Mesenchymal stem cell (in vitro differentiated cells and primary cell): ENCODE measurements around the gene RNF223.

Experiments used
- DNase-seq: peaks from one replicate; pipeline ENCODE4 v3.0.0-alpha.2; 2013
- H2AFZ ChIP-seq: one replicate; pipeline ENCODE4 v1.6.1; 2013; ENCODE audit warnings: low read depth, mild to moderate bottlenecking, control low read depth, inconsistent platforms, low read length, moderate library complexity
- H2AK5ac ChIP-seq: 2 replicates; pipeline ENCODE4 v1.6.1; 2013; ENCODE audit warnings: low read length, moderate library complexity, mild to moderate bottlenecking, inconsistent platforms; ENCODE audit not compliant: severe bottlenecking
- H2BK120ac ChIP-seq: one replicate; pipeline ENCODE4 v1.6.1; 2013; ENCODE audit warnings: low read depth, mild to moderate bottlenecking, inconsistent platforms, low read length, moderate library complexity
- H2BK12ac ChIP-seq, 2 experiments: one replicate each; pipeline ENCODE4 v1.6.1; 2013; ENCODE audit warnings: inconsistent platforms in 2 of 2, low read length in 2 of 2, mild to moderate bottlenecking in 2 of 2, moderate library complexity in 2 of 2, control low read depth in 1 of 2
- H2BK15ac ChIP-seq: one replicate; pipeline ENCODE4 v1.6.1; 2013; ENCODE audit warnings: mild to moderate bottlenecking, low read depth, inconsistent platforms; ENCODE audit not compliant: poor library complexity, severe bottlenecking
- H2BK5ac ChIP-seq: 2 replicates; pipeline ENCODE4 v1.6.1; 2013; ENCODE audit warnings: low read depth, mild to moderate bottlenecking, low read length, control low read depth, inconsistent platforms; ENCODE audit not compliant: poor library complexity, severe bottlenecking
- H3K14ac ChIP-seq, 2 experiments: one replicate each; pipeline ENCODE4 v1.6.1; 2013; ENCODE audit warnings: inconsistent platforms in 2 of 2, low read length in 2 of 2, control low read depth in 1 of 2, mild to moderate bottlenecking in 1 of 2, moderate library complexity in 1 of 2
- H3K18ac ChIP-seq, 2 experiments: one replicate each; pipeline ENCODE4 v1.6.1; 2013; ENCODE audit warnings: inconsistent platforms in 2 of 2, low read length in 2 of 2, control low read depth in 1 of 2, low read depth in 1 of 2, mild to moderate bottlenecking in 1 of 2
- H3K23ac ChIP-seq, 2 experiments: one replicate each; pipeline ENCODE4 v1.6.1; 2013; ENCODE audit warnings: inconsistent platforms in 2 of 2, low read length in 2 of 2, mild to moderate bottlenecking in 2 of 2, moderate library complexity in 2 of 2, control low read depth in 1 of 2
- H3K27ac ChIP-seq: 2 replicates; pipeline ENCODE4 v1.5.1; 2013; ENCODE audit warnings: mild to moderate bottlenecking, moderate library complexity, low read length, control low read depth, inconsistent platforms; ENCODE audit not compliant: poor library complexity, severe bottlenecking
- H3K27me3 ChIP-seq, 2 experiments: 2 replicates each; pipeline versions ENCODE4 v1.6.1 to v1.7.0; 2013; ENCODE audit warnings: low read length in 2 of 2, mild to moderate bottlenecking in 2 of 2, moderate library complexity in 2 of 2, control low read depth in 1 of 2, inconsistent platforms in 1 of 2; ENCODE audit not compliant: control insufficient read depth in 1 of 2, insufficient read depth in 1 of 2
- H3K36me3 ChIP-seq, 2 experiments: 2 replicates each; pipeline versions ENCODE4 v1.6.1 to v1.7.0; 2013; ENCODE audit warnings: low read length in 2 of 2, control low read depth in 1 of 2, inconsistent platforms in 1 of 2, low read depth in 1 of 2, mild to moderate bottlenecking in 1 of 2; ENCODE audit not compliant: insufficient read depth in 2 of 2, control insufficient read depth in 1 of 2
- H3K4ac ChIP-seq, 2 experiments: one replicate each; pipeline ENCODE4 v1.6.1; 2013; ENCODE audit warnings: inconsistent platforms in 2 of 2, low read length in 2 of 2, mild to moderate bottlenecking in 2 of 2, moderate library complexity in 2 of 2, control low read depth in 1 of 2, low read depth in 1 of 2
- H3K4me1 ChIP-seq: 2 replicates; pipeline ENCODE4 v1.6.1; 2013; ENCODE audit warnings: low read depth, low read length, control low read depth; ENCODE audit not compliant: control insufficient read depth, insufficient read depth
- H3K4me2 ChIP-seq: 2 replicates; pipeline ENCODE4 v1.6.1; 2013; ENCODE audit warnings: low read length, mild to moderate bottlenecking, inconsistent platforms; ENCODE audit not compliant: poor library complexity, severe bottlenecking
- H3K4me3 ChIP-seq, 2 experiments: 2 replicates each; pipeline versions ENCODE4 v1.5.1 to v1.7.0; 2013; ENCODE audit warnings: low read length in 2 of 2, mild to moderate bottlenecking in 2 of 2, control low read depth in 1 of 2, low read depth in 1 of 2; ENCODE audit not compliant: insufficient read depth in 1 of 2
- H3K79me1 ChIP-seq: replicated peaks from 2 replicates; pipeline ENCODE4 v1.6.1; 2013; ENCODE audit warnings: mild to moderate bottlenecking, control low read depth, low read length, inconsistent platforms; ENCODE audit not compliant: poor library complexity, severe bottlenecking
- H3K9ac ChIP-seq: 2 replicates; pipeline ENCODE4 v1.7.0; 2013; ENCODE audit warnings: mild to moderate bottlenecking, low read length, moderate library complexity
- H3K9me3 ChIP-seq: 2 replicates; pipeline ENCODE4 v1.7.0; 2013; ENCODE audit warnings: mild to moderate bottlenecking, low read length; ENCODE audit not compliant: control insufficient read depth
- H4K8ac ChIP-seq: one replicate; pipeline ENCODE4 v1.6.1; 2013; ENCODE audit warnings: inconsistent platforms, mild to moderate bottlenecking, low read length, moderate library complexity
- H4K91ac ChIP-seq: one replicate; pipeline ENCODE4 v1.6.1; 2013; ENCODE audit warnings: mild to moderate bottlenecking, low read length, inconsistent platforms
- WGBS: methylation state at CpG from one replicate; pipeline ENCODE4 v1.1.7; 2013; ENCODE audit warnings: mixed read lengths; 5-methylcytosine and 5-hydroxymethylcytosine counted together

RNF223 gene

DNA sequence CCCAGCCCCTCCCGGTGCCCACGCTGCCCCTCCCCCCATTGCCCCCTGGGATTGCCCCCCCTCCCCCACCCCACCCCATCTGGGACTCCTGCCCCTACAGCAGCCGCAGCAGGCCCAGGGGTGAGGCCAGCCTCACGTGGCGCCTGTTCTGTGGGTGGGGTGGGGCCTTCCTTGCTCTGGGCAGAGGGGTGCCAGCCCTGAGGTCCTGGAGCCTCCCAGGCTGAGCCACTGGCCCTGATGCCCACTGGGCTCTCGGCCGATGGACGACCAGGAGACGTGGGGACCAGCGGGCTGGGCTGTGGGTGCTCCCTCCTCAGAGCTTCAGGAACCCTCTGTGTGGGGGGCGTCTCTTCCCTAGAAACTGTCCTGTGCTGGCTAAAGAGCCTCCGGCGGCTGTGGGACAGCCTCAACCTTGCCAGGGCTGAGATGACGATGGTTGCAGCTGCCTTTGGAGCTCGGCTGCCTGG, 47.5 kb upstream of the RNF223 start:
- no peak overlapping the region for H4K91ac ChIP-seq
- H3K9ac ChIP-seq, result no peak overlapping the region
- H2BK120ac ChIP-seq, result peak overlapping the region; percentile 54
- no peak overlapping the region for H3K14ac ChIP-seq
- H3K4me3 ChIP-seq, result no peak overlapping the region
- peaks cover 15 to 44% of the 10 kb centered on the region in 2 experiments for H3K27me3 ChIP-seq
- no peaks in the 10 kb centered on the region for H3K9me3 ChIP-seq
- WGBS, result 81% methylated on average over 13 of the region's 15 CpGs
- peaks cover 23% of the 10 kb centered on the region for H3K4me1 ChIP-seq
- H3K18ac ChIP-seq, result peak overlapping the region in 1 of 2 experiments; percentile 18
- no peak overlapping the region for H2BK5ac ChIP-seq
- H2BK15ac ChIP-seq, result no peak overlapping the region
- no peaks in the 10 kb centered on the region for H3K79me1 ChIP-seq
- DNase-seq, result no peak
- H2BK12ac ChIP-seq, result no peak overlapping the region
- H3K27ac ChIP-seq, result no peak overlapping the region
- no peak overlapping the region for H4K8ac ChIP-seq
- H3K36me3 ChIP-seq, result peaks cover 0 to 4% of the 10 kb centered on the region in 2 experiments
- no peak overlapping the region for H2AFZ ChIP-seq
- H3K23ac ChIP-seq, result no peak overlapping the region
- no peak overlapping the region for H3K4ac ChIP-seq
- H3K4me2 ChIP-seq, result peak overlapping the region; percentile 47
- H2AK5ac ChIP-seq, result peak overlapping the region; percentile 2

DNA sequence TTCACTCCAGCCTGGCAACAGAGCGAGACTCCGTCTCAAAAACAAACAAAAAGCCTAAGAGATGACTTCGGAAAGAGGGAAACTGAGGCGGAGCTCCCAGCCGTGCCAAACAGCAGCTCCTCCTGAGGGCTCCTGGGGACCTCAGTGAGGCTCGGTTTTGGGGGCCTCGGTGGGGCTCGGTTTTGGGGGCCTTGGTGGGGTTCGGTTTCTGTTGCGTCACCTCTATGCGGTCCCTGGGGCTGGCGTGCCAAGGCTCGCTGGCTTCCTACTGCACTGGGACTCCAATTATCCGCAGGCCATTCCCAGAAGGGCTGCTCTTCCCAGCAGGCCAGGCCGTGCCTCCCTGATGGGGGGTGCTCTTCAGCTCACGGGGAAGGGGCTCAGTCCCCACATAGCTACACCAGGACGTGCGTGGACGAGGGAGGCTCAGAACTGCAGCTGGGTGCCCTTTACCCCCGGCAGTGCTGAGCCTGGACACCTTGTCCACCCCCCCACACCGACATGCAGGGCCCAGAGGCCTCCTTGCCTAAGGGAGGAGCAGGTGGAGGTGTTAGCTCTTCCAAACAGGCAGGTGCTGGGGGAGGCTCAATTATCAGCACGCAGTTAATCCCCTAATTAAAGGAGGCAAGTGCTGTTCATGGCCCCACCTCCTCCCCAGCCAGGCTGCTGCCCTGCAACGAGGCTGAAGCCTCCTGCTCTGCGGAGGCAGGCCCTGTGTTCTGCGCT, 46.9 kb upstream of the RNF223 start:
- Histone ChIP-seq H3K4me3 (no peak overlapping the region), H3K14ac (no peak overlapping the region), H3K4me2 (no peak overlapping the region), H2BK15ac (no peak overlapping the region), H2AK5ac (peak overlapping the region; percentile 36), H2BK12ac (no peak overlapping the region), H3K36me3 (peaks cover 0 to 4% of the 10 kb centered on the region in 2 experiments), H3K27ac (no peak overlapping the region), H3K27me3 (peaks cover 15 to 44% of the 10 kb centered on the region in 2 experiments), H3K9me3 (no peaks in the 10 kb centered on the region), H3K4me1 (peaks cover 24% of the 10 kb centered on the region), H3K9ac (no peak overlapping the region), H4K8ac (no peak overlapping the region), H4K91ac (peak overlapping the region; percentile 37), H2AFZ (no peak overlapping the region), H2BK120ac (no peak overlapping the region), H2BK5ac (no peak overlapping the region), H3K4ac (no peak overlapping the region), H3K79me1 (no peaks in the 10 kb centered on the region), H3K23ac (no peak overlapping the region), H3K18ac (no peak overlapping the region)
- no peak for DNase-seq
- 85% methylated on average over 21 of the region's 25 CpGs for WGBS

DNA sequence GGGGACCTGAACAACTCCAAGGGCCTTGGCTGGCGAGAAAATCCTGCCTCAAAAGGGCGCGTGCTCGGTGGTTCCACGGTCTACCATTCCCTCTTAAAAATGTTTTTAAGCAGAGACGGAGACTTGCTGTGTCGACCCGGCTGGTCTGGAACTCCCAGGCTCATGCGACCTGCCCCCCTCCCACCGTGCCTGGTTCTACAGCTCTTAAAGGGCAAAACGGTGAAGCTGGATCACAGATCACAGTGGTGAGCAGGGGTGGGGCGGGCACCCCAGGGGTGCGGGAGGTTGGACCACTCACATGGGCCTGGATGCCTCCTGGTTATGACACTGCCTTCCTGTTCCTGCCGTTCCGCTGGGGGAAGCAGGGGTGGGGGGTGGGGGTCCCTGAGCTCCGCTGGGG, 46.0 kb upstream of the RNF223 start:
- Histone ChIP-seq H2AK5ac (no peak overlapping the region), H3K23ac (no peak overlapping the region), H3K14ac (no peak overlapping the region), H2AFZ (no peak overlapping the region), H2BK12ac (no peak overlapping the region), H3K9me3 (no peaks in the 10 kb centered on the region), H3K27me3 (peaks cover 15 to 44% of the 10 kb centered on the region in 2 experiments), H2BK5ac (no peak overlapping the region), H2BK15ac (no peak overlapping the region), H3K27ac (no peak overlapping the region), H3K4me3 (no peak overlapping the region), H3K36me3 (peaks cover 0 to 6% of the 10 kb centered on the region in 2 experiments), H4K91ac (no peak overlapping the region), H3K4me2 (no peak overlapping the region), H3K4me1 (peaks cover 25% of the 10 kb centered on the region), H3K79me1 (peaks cover 3% of the 10 kb centered on the region), H2BK120ac (no peak overlapping the region), H3K18ac (no peak overlapping the region), H3K4ac (no peak overlapping the region), H4K8ac (no peak overlapping the region), H3K9ac (no peak overlapping the region)
- WGBS, result 85% methylated on average over 16 of the region's 16 CpGs
- no peak for DNase-seq

DNA sequence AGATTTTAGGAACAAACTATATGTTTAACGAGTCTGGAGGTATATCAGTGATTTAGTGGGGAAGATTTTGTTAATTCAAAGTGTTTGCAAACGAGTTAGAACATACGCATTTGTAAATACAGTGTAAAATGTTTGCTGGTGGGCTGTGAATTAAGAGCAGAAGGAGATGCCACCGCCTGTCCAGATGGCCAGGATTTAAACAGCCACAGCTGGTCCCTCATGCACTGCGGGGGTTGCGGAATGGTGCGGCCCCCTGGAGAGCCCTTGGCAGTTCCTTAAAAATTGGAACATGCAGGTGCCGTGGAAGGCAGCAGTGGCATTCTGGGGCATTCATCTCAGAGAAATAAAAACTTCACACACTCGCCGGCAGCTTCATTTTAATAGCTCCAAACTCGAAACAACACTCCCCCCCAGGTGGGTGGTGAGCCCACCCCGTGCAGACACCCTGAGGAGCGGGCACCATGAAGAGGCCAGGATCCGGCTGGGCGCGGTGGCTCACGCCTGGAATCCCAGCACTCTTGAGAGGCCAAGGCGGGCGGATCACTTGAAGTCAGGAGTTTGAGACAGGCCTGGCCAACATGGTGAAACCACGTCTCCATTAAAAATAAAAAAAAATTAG, 45.3 kb upstream of the RNF223 start:
- WGBS, result 85% methylated on average over 20 of the region's 20 CpGs
- no peak for DNase-seq

More for the DNA sequence above, 45.3 kb upstream of the RNF223 start:
- H3K4me3 ChIP-seq, result no peak overlapping the region
- peaks cover 10% of the 10 kb centered on the region for H3K79me1 ChIP-seq
- no peak overlapping the region for H3K4me2 ChIP-seq
- H2BK15ac ChIP-seq, result no peak overlapping the region
- H3K36me3 ChIP-seq, result peaks cover 0 to 6% of the 10 kb centered on the region in 2 experiments
- H2AK5ac ChIP-seq, result no peak overlapping the region
- no peak overlapping the region for H2BK120ac ChIP-seq
- H3K18ac ChIP-seq, result no peak overlapping the region
- peaks cover 29% of the 10 kb centered on the region for H3K4me1 ChIP-seq
- no peak overlapping the region for H3K27ac ChIP-seq
- H3K23ac ChIP-seq, result no peak overlapping the region
- peaks cover 15 to 44% of the 10 kb centered on the region in 2 experiments for H3K27me3 ChIP-seq
- no peak overlapping the region for H4K8ac ChIP-seq
- no peak overlapping the region for H2BK12ac ChIP-seq
- H2BK5ac ChIP-seq, result no peak overlapping the region
- no peak overlapping the region for H3K9ac ChIP-seq
- H4K91ac ChIP-seq, result no peak overlapping the region
- no peak overlapping the region for H2AFZ ChIP-seq
- H3K9me3 ChIP-seq, result no peaks in the 10 kb centered on the region
- H3K14ac ChIP-seq, result no peak overlapping the region
- H3K4ac ChIP-seq, result no peak overlapping the region
